Keratinocyte (primary cell): ENCODE results near the gene MYRIP. TPM values are rescaled to one million over a fixed set of nuclear protein-coding genes. Genes with fewer than 3 reads are reported as not detected.

Experiments used
- DNase-seq: peaks from one replicate; pipeline ENCODE4 v3.0.0-alpha.2; 2011; ENCODE audit warnings: low read depth, missing footprints, low spot score
- FAIRE-seq: peaks from 2 replicates; lab custom pipeline; 2011; peaks lifted over from hg19 to GRCh38; lab: Jason Lieb, UNC
- H2AFZ ChIP-seq: 2 replicates; pipeline ENCODE4 v1.6.0; 2012; ENCODE audit warnings: low read length, control low read depth, inconsistent platforms; ENCODE audit not compliant: control insufficient read depth
- H3K27ac ChIP-seq: 2 replicates; pipeline ENCODE4 v1.5.1; 2011; ENCODE audit warnings: low read length; ENCODE audit not compliant: control insufficient read depth, insufficient read depth
- H3K27me3 ChIP-seq: 3 replicates; pipeline ENCODE4 v1.6.0; 2011; ENCODE audit warnings: low read length; ENCODE audit not compliant: control insufficient read depth, insufficient read depth; ENCODE audit errors: extremely low read depth
- H3K36me3 ChIP-seq, 2 experiments: 2 replicates in 1 of 2; 3 replicates in 1 of 2; pipeline ENCODE4 v1.5.1; 2011; ENCODE audit warnings: low read length in 2 of 2, mild to moderate bottlenecking in 1 of 2; ENCODE audit not compliant: control insufficient read depth in 2 of 2, insufficient read depth in 2 of 2; ENCODE audit errors: extremely low read depth in 1 of 2
- H3K4me1 ChIP-seq: 3 replicates; pipeline ENCODE4 v1.5.1; 2011; ENCODE audit warnings: low read length; ENCODE audit not compliant: control insufficient read depth, insufficient read depth; ENCODE audit errors: extremely low read depth
- H3K4me2 ChIP-seq: 3 replicates; pipeline ENCODE4 v1.6.0; 2011; ENCODE audit warnings: low read depth, low read length; ENCODE audit not compliant: control insufficient read depth, insufficient read depth; ENCODE audit errors: extremely low read depth
- H3K4me3 ChIP-seq, 3 experiments: fragments of 200-600 bp in 1 of 3; sonication (generic) in 1 of 3; 2 replicates in 2 of 3; 3 replicates in 1 of 3; pipeline ENCODE4 v1.5.1; 2011 to 2016; ENCODE audit warnings: low read length in 3 of 3, mild to moderate bottlenecking in 3 of 3, control low read depth in 2 of 3, inconsistent platforms in 1 of 3, low read depth in 1 of 3, mixed read lengths in 1 of 3, mixed run types in 1 of 3, moderate library complexity in 1 of 3; ENCODE audit not compliant: control insufficient read depth in 2 of 3, insufficient read depth in 2 of 3; ENCODE audit errors: extremely low read depth in 1 of 3
- H3K79me2 ChIP-seq: 2 replicates; pipeline ENCODE4 v1.6.0; 2012; ENCODE audit warnings: low read length; ENCODE audit not compliant: control insufficient read depth, insufficient read depth
- H3K9ac ChIP-seq: 3 replicates; pipeline ENCODE4 v1.6.0; 2011; ENCODE audit warnings: low read length; ENCODE audit not compliant: control insufficient read depth, insufficient read depth; ENCODE audit errors: extremely low read depth
- H3K9me1 ChIP-seq: 3 replicates; pipeline ENCODE4 v1.6.0; 2011; ENCODE audit warnings: low read length; ENCODE audit not compliant: control insufficient read depth, insufficient read depth; ENCODE audit errors: extremely low read depth
- H3K9me3 ChIP-seq: 2 replicates; pipeline ENCODE4 v1.5.1; 2012; ENCODE audit warnings: low read depth, low read length; ENCODE audit not compliant: control insufficient read depth
- H4K20me1 ChIP-seq: 3 replicates; pipeline ENCODE4 v1.6.0; 2011; ENCODE audit warnings: low read length; ENCODE audit not compliant: control insufficient read depth, insufficient read depth; ENCODE audit errors: extremely low read depth
- EZH2 ChIP-seq: IDR thresholded peaks from one replicate; pipeline ENCODE4 v1.6.1; 2012; ENCODE audit warnings: inconsistent platforms, mild to moderate bottlenecking, low read length, moderate library complexity
- dilution Hi-C: fragments of 300-500 bp; cut with MboI; formaldehyde crosslinking; loops from one replicate; pipeline ENCODE4 v1.7.0; 2020; ENCODE audit warnings: low sequenced_read_pairs; ENCODE audit not compliant: extremely low pct_ligation_motif_present
- polyA plus RNA-seq, 5 experiments: library from polyadenylated mRNA; depleted of rRNA in 3 of 5; stranded (reverse) in 3 of 5; stranded (forward) in 1 of 5; unstranded in 1 of 5; fragments of >200 nt; gene quantifications; 1 replicate in 1 of 5; 2 replicates in 3 of 5; 3 replicates in 1 of 5; pipeline versions ENCODE4 v1.2.1 to v1.2.3, GENCODE V29; 2011 to 2012; ENCODE audit warnings: missing spikeins in 2 of 5, low read depth in 1 of 5, low replicate concordance in 1 of 5
- TF ChIP-seq, protein P1 (sequence below), 3 experiments: IDR thresholded peaks in 1 of 3; conservative IDR thresholded peaks in 1 of 3; optimal IDR thresholded peaks in 1 of 3; 2 replicates in 2 of 3; 3 replicates in 1 of 3; pipeline versions ENCODE3 to v1.5.1; 2011; ENCODE audit warnings: low read length in 3 of 3, mild to moderate bottlenecking in 3 of 3, moderate library complexity in 2 of 3, control low read depth in 1 of 3, inconsistent platforms in 1 of 3; ENCODE audit not compliant: insufficient read depth in 2 of 3; ENCODE audit errors: extremely low read depth in 1 of 3

The MYRIP gene
- polyA plus RNA-seq, 1 donor (not counting 4 experiments of a cell fraction or from before 2014, with no cell fraction given): 0.01 TPM

DNA sequence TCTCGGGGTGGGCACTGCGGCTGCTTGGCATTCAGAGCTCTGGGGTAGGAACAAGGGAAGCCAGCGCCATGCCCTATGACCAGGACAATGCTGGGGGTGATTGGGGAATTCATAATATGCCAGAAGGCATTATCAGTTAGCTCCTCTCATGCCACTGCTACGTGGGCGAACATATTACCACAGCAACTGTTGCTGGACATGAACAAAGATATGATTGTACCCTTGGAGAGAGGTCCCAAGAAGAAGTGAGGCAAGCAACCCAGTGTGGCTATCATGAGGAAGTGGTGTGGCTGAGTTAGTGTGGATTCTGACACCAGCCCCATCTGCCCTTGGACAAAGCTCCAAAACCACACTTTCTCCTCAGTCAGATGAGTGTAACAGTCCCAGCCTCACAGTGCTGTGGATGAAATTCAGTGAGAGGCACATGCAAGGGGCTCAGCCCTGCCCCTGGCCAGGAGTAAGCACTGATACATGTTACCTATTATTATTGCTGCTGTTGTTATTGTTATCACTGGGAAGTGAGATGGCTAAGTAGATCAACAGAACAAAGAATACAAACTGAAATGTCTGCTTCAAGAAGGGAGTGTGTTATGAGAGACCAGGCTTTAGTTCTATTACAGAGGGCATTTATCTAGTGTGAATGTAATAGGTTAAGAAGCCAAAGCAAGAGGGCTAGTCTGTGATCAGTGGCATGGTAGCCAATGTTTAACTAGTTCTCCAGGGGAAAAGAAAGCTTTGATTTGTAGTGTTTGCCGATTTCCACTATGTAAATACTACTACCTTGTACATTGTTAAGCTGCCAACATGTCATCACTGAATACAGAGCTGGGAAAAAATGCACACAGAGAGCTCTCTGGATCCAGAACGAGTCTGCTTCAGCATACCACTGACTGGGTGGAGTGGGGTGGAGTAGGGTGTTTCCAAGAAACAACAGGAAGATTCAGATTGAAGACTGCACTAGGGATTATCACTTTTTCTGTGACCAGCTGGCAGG, 277.8 kb downstream of the MYRIP start:
- Histone ChIP-seq H3K4me1 (no peaks in the 10 kb centered on the region), H3K9me3 (no peaks in the 10 kb centered on the region), H3K4me2 (peak overlapping the region; percentile 34), H3K36me3 (no peaks in the 10 kb centered on the region), H2AFZ (peak overlapping the region; percentile 28), H4K20me1 (no peaks in the 10 kb centered on the region), H3K79me2 (no peaks in the 10 kb centered on the region), H3K27me3 (no peaks in the 10 kb centered on the region), H3K4me3 (no peak overlapping the region), H3K27ac (no peak overlapping the region), H3K9me1 (no peaks in the 10 kb centered on the region), H3K9ac (no peak overlapping the region)
- TF ChIP-seq, protein P1, sequence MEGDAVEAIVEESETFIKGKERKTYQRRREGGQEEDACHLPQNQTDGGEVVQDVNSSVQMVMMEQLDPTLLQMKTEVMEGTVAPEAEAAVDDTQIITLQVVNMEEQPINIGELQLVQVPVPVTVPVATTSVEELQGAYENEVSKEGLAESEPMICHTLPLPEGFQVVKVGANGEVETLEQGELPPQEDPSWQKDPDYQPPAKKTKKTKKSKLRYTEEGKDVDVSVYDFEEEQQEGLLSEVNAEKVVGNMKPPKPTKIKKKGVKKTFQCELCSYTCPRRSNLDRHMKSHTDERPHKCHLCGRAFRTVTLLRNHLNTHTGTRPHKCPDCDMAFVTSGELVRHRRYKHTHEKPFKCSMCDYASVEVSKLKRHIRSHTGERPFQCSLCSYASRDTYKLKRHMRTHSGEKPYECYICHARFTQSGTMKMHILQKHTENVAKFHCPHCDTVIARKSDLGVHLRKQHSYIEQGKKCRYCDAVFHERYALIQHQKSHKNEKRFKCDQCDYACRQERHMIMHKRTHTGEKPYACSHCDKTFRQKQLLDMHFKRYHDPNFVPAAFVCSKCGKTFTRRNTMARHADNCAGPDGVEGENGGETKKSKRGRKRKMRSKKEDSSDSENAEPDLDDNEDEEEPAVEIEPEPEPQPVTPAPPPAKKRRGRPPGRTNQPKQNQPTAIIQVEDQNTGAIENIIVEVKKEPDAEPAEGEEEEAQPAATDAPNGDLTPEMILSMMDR (optimal IDR thresholded peaks at IDR 0.05 in 1 of 3, IDR thresholded peaks at IDR 0.05 in 1 of 3, conservative IDR thresholded peaks at IDR 0.05 in 1 of 3; ENCODE audit: extremely low read depth in 1 of 3, insufficient read depth in 2 of 3, low read length in 3 of 3): no peak
- TF ChIP-seq EZH2: no peak
- FAIRE-seq (peak; percentile 63), DNase-seq (no peak)
- dilution Hi-C loops: no loop called here

DNA sequence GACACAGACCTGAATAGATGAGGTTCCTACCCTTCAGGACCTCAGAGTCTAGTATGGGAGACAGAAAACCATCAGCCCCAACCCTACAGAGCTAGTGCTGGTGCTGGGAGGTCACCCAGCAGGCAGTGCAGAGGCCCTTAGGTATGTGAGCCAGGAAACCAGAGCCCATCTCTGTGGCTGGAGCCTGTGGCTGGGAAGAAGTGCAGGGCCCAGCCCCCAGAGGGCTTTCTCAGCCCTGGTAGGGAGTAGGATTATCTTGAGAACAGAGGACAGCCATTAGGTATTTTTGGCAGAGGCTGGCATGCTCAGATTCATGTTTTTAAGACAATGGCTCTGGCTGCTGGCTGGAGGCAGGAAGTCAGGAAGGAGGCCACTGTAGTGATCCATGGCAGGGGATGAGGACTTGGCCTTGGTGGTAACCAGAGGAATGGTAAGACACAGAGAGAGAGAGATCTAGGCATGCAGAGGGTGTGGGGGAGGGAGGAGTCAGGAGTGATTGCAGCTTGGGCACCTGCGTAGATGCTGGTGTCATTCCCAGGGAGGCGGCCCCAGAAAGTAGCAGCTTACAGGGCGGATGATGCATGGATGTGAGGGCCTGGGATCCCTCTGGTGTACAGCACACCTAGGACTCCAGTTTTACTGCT, 279.2 kb downstream of the MYRIP start:
- Histone ChIP-seq H4K20me1 (no peaks in the 10 kb centered on the region), H3K4me3 (no peak overlapping the region), H3K9me1 (no peaks in the 10 kb centered on the region), H3K36me3 (no peaks in the 10 kb centered on the region), H3K79me2 (no peaks in the 10 kb centered on the region), H3K9me3 (no peaks in the 10 kb centered on the region), H3K27me3 (no peaks in the 10 kb centered on the region), H3K4me2 (no peak overlapping the region), H3K9ac (no peak overlapping the region), H2AFZ (no peak overlapping the region), H3K27ac (no peak overlapping the region), H3K4me1 (no peaks in the 10 kb centered on the region)
- dilution Hi-C loops: no loop called here
- FAIRE-seq: no peak
- no peak for DNase-seq
- no peak for TF ChIP-seq EZH2
- TF ChIP-seq, protein P1 (optimal IDR thresholded peaks at IDR 0.05 in 1 of 3, IDR thresholded peaks at IDR 0.05 in 1 of 3, conservative IDR thresholded peaks at IDR 0.05 in 1 of 3; ENCODE audit: extremely low read depth in 1 of 3, insufficient read depth in 2 of 3, low read length in 3 of 3): no peak
